Inflammatory macrophage treated with lipopolysaccharide for 1 hour (primary cell): ENCODE measurements around the gene RNU1-4.
"Not testable (repeated sequence)": the region's sequence is repeated elsewhere in the genome, so short reads cannot be mapped to it uniquely, and the experiment has no call there.

Experiments used
- DNase-seq, 2 donors: peaks; one replicate each; pipeline ENCODE4 v3.0.0-alpha.2; 2020 to 2022

The RNU1-4 gene

DNA sequence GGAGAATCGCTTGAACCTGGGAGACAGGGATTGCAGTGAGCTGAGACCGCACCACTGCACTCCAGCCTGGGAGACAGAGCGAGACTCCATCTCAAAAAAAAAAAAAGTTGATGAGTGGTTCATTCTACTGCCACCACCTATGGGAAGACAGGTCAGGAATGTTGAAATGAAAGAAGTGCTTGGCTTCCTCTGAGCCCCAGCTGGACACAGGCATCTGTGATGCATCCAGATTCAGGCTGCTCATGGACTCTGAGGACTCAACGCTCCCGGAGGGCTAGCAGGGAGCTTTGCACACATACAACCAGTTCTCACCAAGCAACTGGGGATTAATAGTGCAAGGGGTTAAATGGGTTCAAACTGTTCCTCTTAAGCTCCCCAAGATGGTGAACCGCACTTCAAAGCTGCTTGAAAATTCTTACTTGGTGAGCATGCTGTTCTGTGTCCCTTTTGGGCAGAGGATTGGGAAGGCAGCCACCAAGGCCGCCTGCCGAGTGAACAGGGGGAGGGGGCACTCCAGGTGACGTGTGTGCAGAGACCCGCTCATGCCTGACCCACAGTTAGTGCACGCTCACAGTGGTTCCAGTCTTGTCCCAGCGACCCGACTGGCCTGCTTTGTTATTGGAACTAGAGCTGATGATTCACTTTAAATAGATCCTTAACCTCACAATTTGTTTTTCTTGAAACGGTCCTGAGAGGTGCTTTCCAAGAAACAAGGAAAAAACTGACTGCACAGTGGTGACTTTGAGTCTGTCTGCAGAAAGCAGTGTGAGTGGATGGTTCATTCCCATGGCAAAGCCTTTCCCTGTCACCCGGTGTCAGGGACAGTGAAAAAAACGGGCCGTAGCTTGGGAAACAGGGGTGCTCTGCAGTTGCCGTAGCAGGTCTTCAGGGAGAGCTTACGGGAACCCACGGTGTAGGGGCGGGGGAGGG, 32.2 kb downstream of the RNU1-4 start:
- DNase-seq, result not testable (repeated sequence)

DNA sequence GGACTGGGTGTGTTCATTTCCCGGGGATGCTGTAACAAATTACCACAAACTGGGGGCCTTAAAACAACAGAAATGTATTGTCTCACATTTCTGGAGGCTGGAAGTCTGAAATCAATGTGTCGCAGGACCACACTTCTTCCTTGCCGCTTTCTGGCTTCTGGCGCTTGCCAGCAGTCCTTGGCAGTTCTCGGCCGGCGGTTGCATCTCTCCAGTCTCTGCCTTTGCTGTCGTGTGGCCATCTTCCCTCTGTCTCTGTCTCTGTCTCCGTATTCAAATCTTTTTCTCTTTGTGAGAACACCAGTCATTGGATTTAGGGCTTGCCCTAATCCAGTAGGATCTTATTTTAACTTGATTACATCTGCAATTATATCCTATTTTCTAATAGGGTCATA, 32.9 kb downstream of the RNU1-4 start:
- not testable (repeated sequence) for DNase-seq

DNA sequence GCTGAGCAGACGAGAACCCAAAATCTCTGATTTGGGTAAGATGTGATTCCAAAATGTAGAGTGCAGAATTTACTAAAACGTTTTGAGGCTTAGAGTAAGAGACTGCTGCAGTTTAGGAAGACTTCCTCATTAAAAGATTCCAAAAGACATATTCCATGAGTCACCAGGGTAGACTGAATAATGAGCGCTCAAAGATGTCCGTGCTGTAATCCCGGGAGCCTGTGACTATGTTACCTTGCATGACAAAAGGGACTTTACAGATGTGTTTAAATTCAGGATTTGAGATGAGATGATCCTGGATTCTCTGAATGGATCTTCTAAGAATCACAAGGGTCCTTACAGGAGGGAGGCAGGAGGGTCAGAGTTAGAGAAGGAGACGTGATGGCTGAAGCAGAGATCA, 33.4 kb downstream of the RNU1-4 start:
- DNase-seq, result not testable (repeated sequence)

DNA sequence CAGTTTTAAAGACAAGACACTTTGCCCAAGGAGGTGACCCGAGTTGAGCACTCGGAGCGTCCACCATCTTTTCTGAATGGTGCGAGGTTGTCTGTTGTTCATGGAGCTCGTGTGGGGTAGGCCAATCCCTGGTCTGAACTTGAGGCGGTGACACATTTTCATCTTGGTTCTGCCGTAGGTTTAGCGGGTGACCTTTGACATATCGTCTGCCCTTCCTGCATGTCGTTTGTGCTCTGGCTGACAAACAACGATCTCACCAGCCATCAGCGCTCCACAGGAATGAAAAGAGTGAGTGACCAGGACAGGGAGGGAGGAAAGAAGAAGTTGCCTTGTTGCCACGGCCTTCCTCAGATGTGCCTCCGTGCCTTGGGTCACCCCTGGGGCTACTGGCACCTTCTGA, 34.5 kb downstream of the RNU1-4 start:
- not testable (repeated sequence) for DNase-seq

DNA sequence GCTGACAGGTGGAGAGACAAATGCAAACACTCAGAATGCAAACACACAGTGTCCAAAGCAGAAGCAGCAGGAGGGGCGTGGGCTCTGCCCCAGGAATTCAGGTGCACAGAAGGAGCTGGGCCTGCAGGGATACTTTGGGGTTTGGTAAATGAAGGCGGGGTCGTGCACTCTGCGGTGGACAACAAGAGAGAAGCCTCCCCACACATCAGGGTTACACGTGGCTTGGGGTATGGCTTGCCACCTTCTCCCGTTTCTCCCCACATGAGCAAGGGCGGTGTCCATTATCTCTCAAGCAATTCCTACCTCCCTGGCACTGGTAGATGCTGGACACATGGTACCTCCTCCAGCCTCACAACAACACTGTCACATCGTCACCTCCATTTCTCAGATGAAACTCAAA, 35.0 kb downstream of the RNU1-4 start:
- not testable (repeated sequence) for DNase-seq

DNA sequence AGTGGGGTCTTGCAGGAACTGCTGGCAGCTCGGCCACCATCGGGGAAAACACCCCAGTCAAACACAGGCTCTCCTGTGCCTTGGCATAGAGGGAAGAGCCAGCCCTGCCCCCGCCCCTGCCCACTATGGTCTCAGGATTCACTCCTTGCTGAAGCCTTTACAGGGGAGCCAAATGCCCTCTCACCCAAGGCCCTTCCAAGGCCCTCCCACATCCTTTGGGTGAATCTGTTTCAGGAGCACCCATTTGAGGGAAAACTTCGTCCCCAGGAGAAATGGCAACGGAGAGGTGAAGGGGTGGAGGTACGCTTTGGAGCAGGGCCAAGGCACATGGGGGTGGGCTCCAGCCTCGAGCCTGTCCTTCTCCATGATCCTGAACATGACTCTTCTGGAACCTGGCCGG, 35.9 kb downstream of the RNU1-4 start:
- not testable (repeated sequence) for DNase-seq

DNA sequence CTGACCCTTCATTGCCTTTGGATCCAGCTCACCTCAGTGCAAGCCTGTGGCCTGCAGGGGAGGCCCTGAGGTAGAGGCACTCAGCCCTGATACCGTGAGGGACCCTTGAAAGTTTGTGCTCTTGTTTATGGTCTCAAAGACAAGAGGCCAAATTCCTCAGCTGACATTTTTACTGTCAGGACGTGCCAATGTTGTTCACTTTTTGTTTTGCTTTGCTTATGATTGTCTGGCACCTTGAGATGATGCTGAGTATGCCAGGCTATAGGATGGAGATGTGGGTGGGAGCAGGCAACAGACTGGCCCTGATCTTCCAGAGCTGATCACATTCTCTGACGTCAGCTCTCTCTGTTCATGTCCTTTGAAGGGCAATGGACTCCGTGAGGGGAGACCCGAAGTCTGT, 36.5 kb downstream of the RNU1-4 start:
- not testable (repeated sequence) for DNase-seq

DNA sequence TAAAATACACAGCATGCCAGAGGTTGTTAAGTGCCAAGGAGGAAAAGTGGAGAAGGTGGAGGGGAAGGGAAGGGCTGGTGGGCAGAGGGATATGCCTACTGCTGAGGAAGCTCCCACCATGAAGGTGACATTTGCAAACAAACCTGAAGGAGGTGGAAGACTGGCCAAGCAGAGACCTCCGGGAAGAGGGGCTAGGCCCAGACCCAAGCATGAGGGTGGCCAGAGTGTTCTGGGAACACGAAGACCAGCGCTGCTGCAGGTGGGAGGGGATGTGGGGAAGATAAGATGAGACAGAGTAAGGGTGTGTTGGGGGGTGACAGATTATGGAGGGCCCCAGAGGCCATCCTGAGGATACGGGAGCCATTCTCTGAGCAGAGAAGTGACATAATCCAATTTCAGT, 37.5 kb downstream of the RNU1-4 start:
- DNase-seq, result not testable (repeated sequence)

DNA sequence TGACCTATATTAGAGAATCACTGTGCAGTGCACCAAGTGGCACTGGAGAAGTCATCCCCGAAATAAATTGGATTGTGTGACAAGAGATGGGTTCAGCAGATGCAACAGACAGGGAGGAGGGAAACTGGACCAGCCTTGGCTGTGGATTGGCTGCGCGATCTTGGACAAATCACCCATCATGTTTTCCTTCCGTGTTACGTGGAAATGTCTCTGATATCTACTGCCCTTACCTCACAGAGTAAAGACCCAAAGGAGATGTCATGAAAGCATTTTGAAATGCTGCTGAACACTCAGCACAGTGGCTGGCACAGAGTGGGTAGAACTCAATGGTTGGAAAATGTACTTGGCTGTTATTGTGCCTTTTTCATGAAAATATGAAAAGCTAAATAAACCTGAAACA, 39.2 kb downstream of the RNU1-4 start:
- not testable (repeated sequence) for DNase-seq

DNA sequence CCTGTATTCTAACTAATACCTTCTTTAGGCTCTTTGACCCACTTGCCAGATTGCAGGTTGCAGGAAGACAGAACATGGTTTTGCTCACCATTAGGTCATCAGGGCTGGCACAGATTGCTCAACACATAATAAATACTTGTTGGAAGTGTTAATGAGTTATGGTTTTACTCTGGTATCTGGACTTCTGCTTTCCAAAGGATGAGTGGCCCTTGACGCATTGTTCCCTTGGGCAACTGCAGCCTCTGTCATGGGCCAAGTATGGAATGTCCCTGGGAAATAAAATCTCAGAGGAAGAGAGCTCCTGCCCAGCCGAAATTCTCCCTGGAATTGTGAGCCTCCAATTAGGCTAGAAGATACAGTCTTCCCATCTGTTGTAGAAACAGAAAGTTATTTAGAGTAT, 40.7 kb downstream of the RNU1-4 start:
- DNase-seq, result not testable (repeated sequence)

DNA sequence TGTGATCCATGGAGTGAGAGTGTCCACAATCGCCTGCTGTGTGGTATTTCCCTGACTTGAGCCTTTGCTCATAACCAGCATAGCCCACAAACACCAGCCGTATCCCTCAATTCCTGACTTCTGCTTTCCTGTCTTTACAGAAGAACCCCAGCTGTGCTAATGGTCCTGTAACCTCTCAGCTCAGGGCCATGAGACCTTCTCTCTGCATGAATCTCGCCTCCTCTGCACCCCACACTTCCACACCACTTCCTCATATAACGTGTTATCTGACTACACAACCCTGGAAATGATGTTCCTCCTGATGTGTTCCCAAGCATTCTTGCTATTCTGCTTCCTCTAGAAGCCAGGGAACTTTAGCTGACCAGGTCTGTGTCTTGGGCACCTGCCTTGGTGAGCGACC, 41.3 kb downstream of the RNU1-4 start:
- DNase-seq, result peak; percentile 36 to 61

DNA sequence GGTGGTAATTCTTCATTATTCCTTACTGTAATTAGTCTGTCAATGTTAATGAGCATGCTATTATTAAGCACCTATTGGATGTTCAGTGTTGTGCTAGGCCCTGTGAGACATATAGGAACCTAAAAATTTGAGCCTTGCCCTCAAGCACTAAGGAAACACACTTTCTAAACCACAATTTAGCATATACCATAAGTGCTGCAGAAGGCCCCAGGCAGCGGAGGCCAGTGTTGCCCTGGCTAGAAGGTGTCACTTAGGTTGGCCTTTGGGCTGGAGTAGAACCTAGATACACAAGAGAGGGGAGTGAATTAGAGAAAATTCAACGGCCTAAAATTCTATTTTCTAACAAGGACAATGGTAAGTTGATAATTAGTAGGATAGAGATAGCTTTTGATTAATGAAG, 44.6 kb downstream of the RNU1-4 start:
- not testable (repeated sequence) for DNase-seq

DNA sequence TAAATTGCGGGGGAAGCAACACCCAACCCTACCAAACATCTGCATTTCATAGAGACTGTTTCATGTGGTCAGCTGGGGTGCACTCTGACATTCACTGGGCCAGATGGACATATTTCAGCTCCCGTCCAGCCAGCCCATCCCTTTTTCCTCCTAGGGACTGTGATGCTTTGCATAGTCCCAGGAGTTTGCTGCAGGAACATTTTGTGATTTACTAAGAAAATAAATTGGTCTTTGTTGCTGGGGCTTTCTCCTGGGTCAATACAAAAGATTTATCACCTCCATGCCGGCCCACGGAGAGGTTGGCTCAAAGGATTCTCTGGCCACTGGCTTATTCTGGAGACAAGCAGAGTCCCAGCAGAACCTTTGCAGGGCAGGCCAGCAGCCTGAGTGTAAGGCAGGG, 46.0 kb downstream of the RNU1-4 start:
- DNase-seq, result not testable (repeated sequence)

DNA sequence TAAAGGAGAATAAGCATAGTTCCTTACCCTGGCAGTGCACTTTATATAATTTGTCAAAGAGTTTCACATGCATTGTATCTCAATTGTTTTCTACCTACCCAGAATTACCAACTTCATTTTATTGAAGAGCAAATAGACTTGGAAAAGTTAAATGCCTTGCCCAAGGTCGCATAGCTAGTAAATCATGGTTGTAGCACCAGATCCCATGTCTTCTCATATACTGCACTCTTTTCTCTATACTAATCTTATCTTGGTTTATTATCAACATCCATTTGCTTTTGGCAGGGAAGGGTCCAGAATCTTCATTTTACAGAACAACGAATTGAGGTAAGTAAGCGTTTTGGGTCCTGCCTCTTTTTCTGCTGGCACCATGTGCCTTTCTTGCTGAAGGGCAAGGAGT, 46.9 kb downstream of the RNU1-4 start:
- not testable (repeated sequence) for DNase-seq

DNA sequence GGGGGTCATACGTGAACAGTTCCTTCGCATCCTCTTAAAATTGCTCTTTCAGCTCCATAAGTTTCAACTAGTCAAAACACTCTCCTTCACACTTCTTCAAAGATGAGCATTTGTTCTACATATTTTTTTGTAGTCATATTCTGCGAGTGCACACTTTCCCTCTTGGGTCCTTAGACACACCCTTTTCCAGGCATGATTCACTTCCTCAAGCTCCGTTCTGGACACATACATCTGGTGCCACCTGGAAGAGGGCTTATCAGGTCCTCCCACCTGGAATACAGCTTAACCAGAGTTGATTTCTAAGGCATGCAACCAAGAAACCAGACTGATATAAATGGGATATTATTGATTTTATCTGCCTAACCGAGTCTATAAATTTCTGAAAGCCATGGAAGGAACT, 47.4 kb downstream of the RNU1-4 start:
- not testable (repeated sequence) for DNase-seq
